Measurements from ENCODE around the gene SYNM.
A peak's percentile ranks its signal among the peaks of the same experiment; 100 is the strongest.
"Not testable (repeated sequence)": the region's sequence is repeated elsewhere in the genome, so short reads cannot be mapped to it uniquely, and the experiment has no call there.

The SYNM gene

GRCh38 chr15:99104788-99105513 lies at the start of gene SYNM:
Gene SYNM, plus strand, starts transcription at chr15:99105080. Its CDS starts 120 bp downstream, at chr15:99105200.
- peak; percentile 20 to 52 for DNase-seq

- no peak for DNase-seq
These were observed 49.2 kb upstream of the SYNM start for GRCh38 chr15:99055555-99056134.

- DNase-seq = no peak
These were observed 47.9 kb upstream of the SYNM start for GRCh38 chr15:99057020-99057419.

GRCh38 chr15:99057697-99058420 lies 47.0 kb upstream of the SYNM start:
- DNase-seq = no peak

- no peak for DNase-seq
These were observed 46.4 kb upstream of the SYNM start for GRCh38 chr15:99058421-99058870.

- peak; percentile 30 to 44 for DNase-seq
These were observed 45.6 kb upstream of the SYNM start for GRCh38 chr15:99059010-99059981.

GRCh38 chr15:99060186-99060585 lies 44.7 kb upstream of the SYNM start:
- DNase-seq = not testable (repeated sequence)

- DNase-seq = no peak
These were observed 42.7 kb upstream of the SYNM start for GRCh38 chr15:99062226-99062625.

GRCh38 chr15:99068186-99068585 lies 36.7 kb upstream of the SYNM start:
- DNase-seq = no peak

- DNase-seq = no peak
These were observed 34.7 kb upstream of the SYNM start for GRCh38 chr15:99070208-99070607.

- no peak for DNase-seq
These were observed 33.7 kb upstream of the SYNM start for GRCh38 chr15:99071091-99071680.

GRCh38 chr15:99073008-99073717 lies 31.7 kb upstream of the SYNM start:
- DNase-seq = no peak

- no peak for DNase-seq
These were observed 30.4 kb upstream of the SYNM start for GRCh38 chr15:99074446-99074845.

- DNase-seq = not testable (repeated sequence)
These were observed 29.7 kb upstream of the SYNM start for GRCh38 chr15:99075059-99075652.

- no peak for DNase-seq
These were observed 28.8 kb upstream of the SYNM start for GRCh38 chr15:99076109-99076508.

GRCh38 chr15:99076555-99077308 lies 28.1 kb upstream of the SYNM start:
- peak; percentile 40 to 69 for DNase-seq

GRCh38 chr15:99082798-99083197 lies 22.1 kb upstream of the SYNM start:
- DNase-seq = no peak

- DNase-seq = no peak
These were observed 19.9 kb upstream of the SYNM start for GRCh38 chr15:99084965-99085364.

- DNase-seq = no peak
These were observed 19.2 kb upstream of the SYNM start for GRCh38 chr15:99085413-99086326.
